HG02588 (cell line): ENCODE data around the gene SFXN1.
A peak's percentile ranks its signal among the peaks of the same experiment; 100 is the strongest.
"Not testable (repeated sequence)": the region's sequence is repeated elsewhere in the genome, so short reads cannot be mapped to it uniquely, and the experiment has no call there.

Experiments
- ATAC-seq: cut with Tn5 transposase; IDR thresholded peaks from one replicate; pipeline ENCODE4 v1.9.1; 2021; ENCODE audit warnings: mild to moderate bottlenecking, moderate library complexity; ENCODE audit not compliant: unreplicated experiment

The SFXN1 gene

GRCh38 chr5:175478384-175479124 lies at the start of gene SFXN1:
Gene SFXN1, plus strand, starts transcription at chr5:175478560. Its CDS starts 13,544 bp downstream, at chr5:175492104.
- peak; percentile 92 for ATAC-seq

- ATAC-seq: no peak
Measured at GRCh38 chr5:175434800-175435199, 43.6 kb upstream of the SFXN1 start.

- no peak for ATAC-seq
Measured at GRCh38 chr5:175436359-175436758, 42.0 kb upstream of the SFXN1 start.

- ATAC-seq: no peak
Measured at GRCh38 chr5:175438234-175438857, 40.0 kb upstream of the SFXN1 start.

- no peak for ATAC-seq
Measured at GRCh38 chr5:175443514-175444059, 34.8 kb upstream of the SFXN1 start.

GRCh38 chr5:175444060-175444904 lies 34.1 kb upstream of the SFXN1 start, which contains the start of gene DRD1:
Gene DRD1, minus strand, starts transcription at chr5:175444182. Its CDS starts 1,083 bp downstream, at chr5:175443099.
- ATAC-seq: peak; percentile 44

GRCh38 chr5:175444905-175445456 lies 33.4 kb upstream of the SFXN1 start:
- ATAC-seq: no peak

GRCh38 chr5:175446378-175446777 lies 32.0 kb upstream of the SFXN1 start:
- ATAC-seq: not testable (repeated sequence)

GRCh38 chr5:175447571-175447970 lies 30.8 kb upstream of the SFXN1 start:
- no peak for ATAC-seq

GRCh38 chr5:175448276-175448675 lies 30.1 kb upstream of the SFXN1 start:
- ATAC-seq: no peak

GRCh38 chr5:175452166-175452565 lies 26.2 kb upstream of the SFXN1 start:
- no peak for ATAC-seq

- ATAC-seq: not testable (repeated sequence)
Measured at GRCh38 chr5:175454338-175454737, 24.0 kb upstream of the SFXN1 start.

GRCh38 chr5:175456105-175456742 lies 22.1 kb upstream of the SFXN1 start:
- no peak for ATAC-seq

- peak; percentile 96 for ATAC-seq
Measured at GRCh38 chr5:175457466-175457865, 20.9 kb upstream of the SFXN1 start.

GRCh38 chr5:175460126-175460525 lies 18.2 kb upstream of the SFXN1 start:
- no peak for ATAC-seq

GRCh38 chr5:175460552-175460951 lies 17.8 kb upstream of the SFXN1 start:
- no peak for ATAC-seq

GRCh38 chr5:175461370-175461769 lies 17.0 kb upstream of the SFXN1 start:
- no peak for ATAC-seq

- ATAC-seq: no peak
Measured at GRCh38 chr5:175463641-175464040, 14.7 kb upstream of the SFXN1 start.

- ATAC-seq: peak; percentile 96
Measured at GRCh38 chr5:175464074-175464941, 14.1 kb upstream of the SFXN1 start.

GRCh38 chr5:175464942-175465233 lies 13.5 kb upstream of the SFXN1 start:
- no peak for ATAC-seq
